Hepatocyte (in vitro differentiated cells): ENCODE data around the gene FN1. TPM values are rescaled to one million over a fixed set of nuclear protein-coding genes. Genes with fewer than 3 reads are reported as not detected.

Experiments used
- DNase-seq: peaks from one replicate; pipeline ENCODE4 v3.0.0-alpha.2; 2016; ENCODE audit warnings: low spot score
- H2AFZ ChIP-seq: fragments of 200-600 bp; sonication (generic); 2 replicates; pipeline ENCODE4 v1.6.0; 2016; ENCODE audit warnings: antibody characterized with exemption, mild to moderate bottlenecking
- H3K27ac ChIP-seq: fragments of 200-600 bp; sonication (generic); 2 replicates; pipeline ENCODE4 v1.5.1; 2016; ENCODE audit warnings: mild to moderate bottlenecking
- H3K27me3 ChIP-seq: fragments of 200-600 bp; sonication (generic); 2 replicates; pipeline ENCODE4 v1.6.1; 2016
- H3K36me3 ChIP-seq: fragments of 200-600 bp; sonication (generic); replicated peaks from 2 replicates; pipeline ENCODE4 v1.5.1; 2016; ENCODE audit warnings: low read depth; ENCODE audit not compliant: insufficient read depth
- H3K4me1 ChIP-seq: fragments of 200-600 bp; sonication (generic); 2 replicates; pipeline ENCODE4 v1.5.1; 2016; ENCODE audit warnings: mild to moderate bottlenecking, moderate library complexity; ENCODE audit not compliant: insufficient read depth
- H3K4me2 ChIP-seq: fragments of 200-600 bp; sonication (generic); 2 replicates; pipeline ENCODE4 v1.6.0; 2016
- H3K4me3 ChIP-seq: fragments of 200-600 bp; sonication (generic); 2 replicates; pipeline ENCODE4 v1.5.1; 2016; ENCODE audit warnings: mild to moderate bottlenecking
- H3K79me2 ChIP-seq: fragments of 200-600 bp; sonication (generic); 2 replicates; pipeline ENCODE4 v1.6.0; 2017; ENCODE audit warnings: mild to moderate bottlenecking
- H3K9me2 ChIP-seq: fragments of 200-600 bp; sonication (generic); replicated peaks from 2 replicates; pipeline ENCODE4 v1.6.0; 2017; ENCODE audit warnings: mild to moderate bottlenecking; ENCODE audit not compliant: insufficient read depth
- H3K9me3 ChIP-seq: fragments of 200-600 bp; sonication (generic); 2 replicates; pipeline ENCODE4 v1.5.1; 2016; ENCODE audit warnings: low read depth, mild to moderate bottlenecking
- H4K20me1 ChIP-seq: fragments of 200-600 bp; sonication (generic); 2 replicates; pipeline ENCODE4 v1.6.0; 2016; ENCODE audit warnings: mild to moderate bottlenecking; ENCODE audit not compliant: insufficient read depth, poor library complexity, severe bottlenecking
- CTCF ChIP-seq: fragments of 200-600 bp; sonication (generic); IDR thresholded peaks from 2 replicates; pipeline ENCODE4 v1.5.1; 2016; ENCODE audit warnings: antibody characterized with exemption, mild to moderate bottlenecking; ENCODE audit not compliant: poor library complexity
- EZH2 ChIP-seq: fragments of 200-600 bp; sonication (generic); IDR thresholded peaks from 2 replicates; pipeline ENCODE4 v1.6.1; 2016; ENCODE audit warnings: antibody characterized with exemption, mild to moderate bottlenecking, borderline replicate concordance
- EZH2phosphoT487 ChIP-seq: fragments of 200-600 bp; sonication (generic); IDR thresholded peaks from one replicate; pipeline ENCODE4 v1.6.1; 2018; ENCODE audit warnings: antibody characterized with exemption, mild to moderate bottlenecking, low read depth, moderate library complexity; ENCODE audit not compliant: unreplicated experiment, severe bottlenecking
- WGBS: methylation state at CpG from one replicate; pipeline ENCODE4 v1.1.6; 2016; ENCODE audit warnings: low lambda C conversion rate; ENCODE audit errors: missing lambda C conversion rate; 5-methylcytosine and 5-hydroxymethylcytosine counted together
- polyA plus RNA-seq: library from polyadenylated mRNA; unstranded; fragments of >200 nt; fragmentation: Nextera tagmentation; extraction: Ambion mirVana; gene quantifications from 2 replicates; pipeline ENCODE4 v1.2.1, GENCODE V29; 2016
- total RNA-seq: library from RNA; depleted of rRNA; stranded (reverse); fragments of >200 nt; gene quantifications from 2 replicates; pipeline ENCODE4 v1.2.3, GENCODE V29; 2014

The FN1 gene
- total and polyA plus RNA-seq, 2 experiments from 2014 or later = 1,650 to 3,020 TPM

DNA sequence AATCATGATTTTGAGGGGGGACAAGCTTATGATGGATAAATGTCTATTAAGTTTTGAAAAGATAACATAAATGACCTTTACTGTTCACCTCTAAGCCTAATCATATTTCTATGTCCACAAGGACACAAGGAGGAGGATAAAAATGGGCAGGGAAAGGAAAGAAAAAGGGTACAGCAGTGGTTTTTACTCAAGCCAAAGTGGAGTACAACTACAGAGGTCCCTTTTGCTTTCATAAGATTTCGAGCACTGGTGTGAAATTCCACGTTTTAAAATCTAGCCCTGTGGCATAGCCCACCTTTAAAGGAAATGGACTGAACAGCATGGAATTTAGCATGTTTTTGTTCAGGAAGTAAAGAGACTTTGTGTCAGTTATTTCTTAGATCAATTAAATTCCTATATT is 19.2 kb downstream of the FN1 start:
- Histone ChIP-seq H3K79me2 (peaks cover 11% of the 10 kb centered on the region), H3K4me3 (no peak overlapping the region)

GRCh38 chr2:215415820-215416577 is 19.9 kb downstream of the FN1 start:
- no peak overlapping the region for H2AFZ ChIP-seq
- peaks cover 57% of the 10 kb centered on the region for H3K4me1 ChIP-seq
- H3K36me3 ChIP-seq = no peaks in the 10 kb centered on the region
- H3K27ac ChIP-seq = peak overlapping the region; percentile 75
- no peak overlapping the region for H3K4me3 ChIP-seq
- WGBS = 62% methylated on average over 1 of the region's 1 CpG
- peaks cover 11% of the 10 kb centered on the region for H3K79me2 ChIP-seq
- H3K4me2 ChIP-seq = peak overlapping the region; percentile 3
- no peaks in the 10 kb centered on the region for H3K27me3 ChIP-seq
- H3K9me2 ChIP-seq = no peaks in the 10 kb centered on the region
- no peaks in the 10 kb centered on the region for H4K20me1 ChIP-seq
- TF ChIP-seq EZH2phosphoT487 = no peak
- no peak for TF ChIP-seq EZH2
- TF ChIP-seq CTCF = no peak
- no peak for DNase-seq
- H3K9me3 ChIP-seq = no peaks in the 10 kb centered on the region

More for the DNA sequence above, 19.2 kb downstream of the FN1 start:
- no peaks in the 10 kb centered on the region for H4K20me1 ChIP-seq
- peaks cover 64% of the 10 kb centered on the region for H3K4me1 ChIP-seq
- H3K4me2 ChIP-seq = no peak overlapping the region
- H2AFZ ChIP-seq = no peak overlapping the region
- no peaks in the 10 kb centered on the region for H3K27me3 ChIP-seq
- TF ChIP-seq CTCF = no peak
- no peak for TF ChIP-seq EZH2phosphoT487
- H3K27ac ChIP-seq = peak overlapping the region; percentile 75
- H3K36me3 ChIP-seq = no peaks in the 10 kb centered on the region
- no peak for DNase-seq
- H3K9me2 ChIP-seq = no peaks in the 10 kb centered on the region
- 77% methylated on average over 2 of the region's 2 CpGs for WGBS
- H3K9me3 ChIP-seq = no peaks in the 10 kb centered on the region

GRCh38 chr2:215415218-215415617 is 20.6 kb downstream of the FN1 start:
- H2AFZ ChIP-seq = no peak overlapping the region
- TF ChIP-seq EZH2phosphoT487 (no peak), EZH2 (no peak), CTCF (no peak)
- no peak for DNase-seq
- H3K9me2 ChIP-seq = no peaks in the 10 kb centered on the region
- no peaks in the 10 kb centered on the region for H4K20me1 ChIP-seq
- H3K4me3 ChIP-seq = no peak overlapping the region
- H3K9me3 ChIP-seq = no peaks in the 10 kb centered on the region
- WGBS = 94% methylated on average over 1 of the region's 1 CpG
- H3K27ac ChIP-seq = peak overlapping the region; percentile 75
- no peaks in the 10 kb centered on the region for H3K36me3 ChIP-seq
- peak overlapping the region; percentile 14 for H3K4me2 ChIP-seq
- peaks cover 11% of the 10 kb centered on the region for H3K79me2 ChIP-seq
- H3K4me1 ChIP-seq = peaks cover 51% of the 10 kb centered on the region
- no peaks in the 10 kb centered on the region for H3K27me3 ChIP-seq
